Stimulated activated CD4-positive, alpha-beta T cell treated with anti-CD3 and anti-CD28 coated beads, Interleukin-15, amount 100 ng/mL, for 48 hours (primary cell): ENCODE data around the gene ETV6.

ENCODE experiments used
- DNase-seq, 2 donors: peaks; one replicate each; pipeline ENCODE4 v3.0.0-alpha.2; 2020; ENCODE audit warnings: low read depth in 2 of 2

Gene ETV6

DNA sequence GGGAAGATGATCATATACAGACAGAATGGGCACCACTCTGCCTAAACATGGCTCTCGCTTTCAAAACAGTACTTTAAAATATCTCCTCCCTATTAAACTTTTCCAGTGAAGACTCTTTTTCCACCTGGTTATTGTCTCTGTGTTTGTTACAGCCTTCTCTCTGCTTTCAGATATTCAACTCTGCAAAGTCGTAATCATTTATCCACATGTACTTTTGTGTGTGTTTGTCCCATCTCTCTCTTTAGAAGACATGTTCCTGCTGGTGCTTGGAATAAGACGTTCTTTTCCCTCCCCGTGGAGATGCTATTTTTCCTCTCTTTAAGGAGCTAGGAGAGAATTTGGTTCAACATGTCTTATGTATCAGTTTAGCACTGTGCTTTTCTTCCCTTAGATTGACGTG lies 45.1 kb downstream of the ETV6 start:
- DNase-seq = no peak

- DNase-seq = no peak
Measured at GRCh38 chr12:11695321-11695720, 45.8 kb downstream of the ETV6 start.

GRCh38 chr12:11696084-11696483 lies 46.6 kb downstream of the ETV6 start:
- DNase-seq = no peak

- DNase-seq = no peak
Measured at GRCh38 chr12:11697131-11697530, 47.7 kb downstream of the ETV6 start.

GRCh38 chr12:11697670-11698387 lies 48.4 kb downstream of the ETV6 start:
- no peak for DNase-seq

- no peak for DNase-seq
Measured at GRCh38 chr12:11698729-11699128, 49.3 kb downstream of the ETV6 start.

DNA sequence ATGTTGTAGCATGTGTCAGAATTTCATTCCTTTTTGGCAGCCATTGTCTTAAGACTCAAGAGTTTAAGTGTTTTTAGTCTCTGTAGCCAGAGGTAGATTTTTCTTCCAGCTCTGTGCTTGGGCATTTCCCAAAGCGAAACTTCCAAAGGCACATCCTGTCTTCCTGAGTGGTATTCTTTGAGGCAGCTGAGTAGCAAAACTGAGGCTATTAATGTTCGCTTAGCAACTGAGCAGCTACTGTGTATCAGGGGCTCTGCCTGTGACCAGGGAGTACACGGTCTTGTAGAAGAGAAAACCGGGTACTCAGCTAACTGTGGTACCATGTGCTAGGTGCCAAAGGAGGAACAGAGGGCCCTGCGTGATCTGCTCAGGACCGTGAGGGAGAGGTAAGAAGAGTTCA lies 52.0 kb downstream of the ETV6 start:
- DNase-seq = no peak

DNA sequence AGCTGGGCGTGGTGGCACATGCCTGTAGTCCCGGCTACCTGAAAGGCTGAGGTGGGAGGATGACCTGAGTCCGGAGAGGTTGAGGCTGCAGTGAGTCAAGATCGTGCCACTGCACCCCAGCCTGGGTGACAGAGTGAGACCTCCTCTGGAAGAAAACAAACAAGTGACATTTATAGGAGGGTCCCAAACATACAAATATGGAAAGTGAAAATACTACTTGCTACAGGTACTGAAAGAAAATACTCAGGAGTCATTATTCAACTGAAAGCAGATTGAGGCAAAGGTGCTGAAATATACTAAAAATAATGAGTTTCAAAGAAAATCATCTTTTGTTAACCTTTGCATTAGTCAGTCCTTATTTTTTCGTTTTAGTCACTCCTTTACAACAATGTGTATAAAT lies 53.5 kb downstream of the ETV6 start:
- no peak for DNase-seq

- no peak for DNase-seq
Measured at GRCh38 chr12:11703378-11703777, 53.9 kb downstream of the ETV6 start.

GRCh38 chr12:11704089-11704488 lies 54.6 kb downstream of the ETV6 start:
- no peak for DNase-seq

- DNase-seq = no peak
Measured at GRCh38 chr12:11705010-11705409, 55.5 kb downstream of the ETV6 start.

- DNase-seq = no peak
Measured at GRCh38 chr12:11706509-11707379, 57.3 kb downstream of the ETV6 start.

- no peak for DNase-seq
Measured at GRCh38 chr12:11707535-11707934, 58.1 kb downstream of the ETV6 start.

GRCh38 chr12:11709513-11709912 lies 60.0 kb downstream of the ETV6 start:
- no peak for DNase-seq

DNA sequence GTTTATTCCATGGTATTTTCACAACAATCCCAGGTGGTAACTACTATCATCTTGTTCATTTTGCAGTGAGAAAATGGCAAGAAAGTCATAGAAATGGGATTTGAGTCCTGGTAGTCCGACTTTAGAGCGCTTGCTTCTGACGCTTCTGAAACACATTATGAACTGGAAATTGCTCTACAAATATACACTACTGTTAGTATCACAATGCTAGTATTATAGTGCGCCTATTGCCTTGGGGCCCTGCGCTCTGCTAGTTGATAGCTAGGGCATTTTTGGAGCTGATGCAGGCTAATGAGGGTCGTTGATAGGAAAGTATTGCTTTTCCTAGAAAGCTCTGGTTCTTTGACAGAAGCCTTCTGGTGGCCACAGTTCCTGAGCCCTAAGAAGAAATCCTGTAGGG lies 61.0 kb downstream of the ETV6 start:
- no peak for DNase-seq

DNA sequence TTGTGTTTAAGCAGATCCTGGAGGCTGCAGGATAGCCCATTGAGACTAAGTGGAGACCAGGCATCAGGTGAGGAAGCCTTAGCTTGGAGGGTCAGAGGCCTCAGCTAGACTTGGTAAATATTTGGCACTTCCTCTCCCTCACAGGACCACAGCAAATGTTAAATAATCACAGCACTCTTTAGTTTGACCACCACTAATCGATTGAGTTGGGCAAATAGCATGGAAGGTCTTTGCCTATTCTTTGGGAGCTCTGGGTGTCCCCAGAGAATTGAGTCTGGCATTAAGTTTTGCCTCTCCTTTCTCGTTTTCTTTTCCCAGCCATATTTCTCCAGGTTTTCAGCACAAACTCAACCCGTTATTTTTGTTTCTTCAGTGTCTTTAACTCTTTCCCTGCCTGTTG lies 61.4 kb downstream of the ETV6 start:
- no peak for DNase-seq

DNA sequence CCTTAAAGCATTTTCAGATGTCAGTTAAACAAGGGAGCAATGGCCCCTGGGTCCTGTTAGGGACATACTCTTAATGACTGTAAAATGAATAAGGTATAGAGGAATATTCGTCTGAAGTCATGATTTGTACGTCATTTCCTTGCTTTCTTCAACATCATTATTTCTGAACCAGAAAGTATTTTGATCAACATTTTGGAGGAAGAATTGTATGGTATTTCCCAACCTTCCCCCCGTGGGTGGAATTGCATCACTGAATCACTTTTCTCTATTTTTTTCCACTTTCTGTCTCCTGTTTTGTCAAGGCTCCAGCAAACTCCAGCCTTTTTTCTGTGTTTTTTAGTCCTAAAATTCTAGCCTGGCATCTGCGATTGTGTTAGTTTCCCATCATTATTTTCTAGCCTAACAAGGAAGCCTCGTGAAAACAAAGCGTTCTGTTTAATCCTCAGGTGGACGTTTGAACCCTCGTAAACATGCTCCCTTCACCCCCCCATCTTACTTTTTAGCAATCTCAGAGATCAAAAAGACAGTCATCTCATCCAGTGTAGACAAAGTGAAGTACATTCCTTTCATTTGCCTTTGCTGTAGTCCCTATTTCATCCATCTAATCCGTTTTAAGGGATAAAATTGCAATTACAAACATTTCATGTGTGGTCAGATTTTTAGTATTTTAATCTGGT lies 62.3 kb downstream of the ETV6 start:
- no peak for DNase-seq

GRCh38 chr12:11712491-11712890 lies 63.0 kb downstream of the ETV6 start:
- no peak for DNase-seq

- DNase-seq = no peak
Measured at GRCh38 chr12:11713202-11713601, 63.7 kb downstream of the ETV6 start.

GRCh38 chr12:11714626-11715025 lies 65.2 kb downstream of the ETV6 start:
- DNase-seq = no peak

- no peak for DNase-seq
Measured at GRCh38 chr12:11715621-11716020, 66.1 kb downstream of the ETV6 start.

DNA sequence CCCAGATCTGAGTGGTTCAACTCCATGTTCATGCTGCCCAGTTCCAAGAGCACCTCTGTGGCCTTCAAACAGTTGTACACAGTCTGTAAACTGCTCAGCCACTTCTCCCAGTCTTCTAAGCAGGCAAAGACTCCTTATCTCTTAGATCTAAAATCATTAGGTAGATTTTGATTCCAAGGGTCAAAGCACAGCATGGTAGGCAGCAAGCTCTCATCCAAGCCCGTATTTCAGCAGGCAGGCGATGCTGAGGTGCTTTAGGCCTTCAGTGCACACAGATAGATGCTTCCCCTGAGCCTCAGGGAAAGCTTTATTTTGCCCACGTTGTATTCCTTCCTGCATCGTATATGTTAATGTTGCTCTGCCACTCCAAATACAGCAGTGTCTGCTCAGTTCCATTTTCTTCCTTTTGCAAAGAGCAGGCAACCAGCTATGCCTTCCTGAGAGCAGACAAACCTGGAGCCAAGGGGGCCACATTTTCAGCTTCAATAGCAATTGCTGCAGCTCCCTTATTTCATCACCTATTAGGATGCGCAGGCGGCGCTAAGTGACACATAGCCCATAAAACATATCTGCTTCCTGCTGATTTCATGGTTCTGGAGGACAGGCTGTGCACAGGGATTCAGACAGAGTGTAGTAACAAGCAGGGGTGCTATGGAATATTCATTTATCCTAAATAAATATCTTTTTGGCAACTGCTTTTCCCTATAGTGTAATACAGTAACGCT lies 67.5 kb downstream of the ETV6 start:
- no peak for DNase-seq
